Nephron (organoid): Measurements from ENCODE around the gene EPN2.
A peak's percentile ranks its signal among the peaks of the same experiment; 100 is the strongest.

Source experiments
- H3K27ac Mint-ChIP-seq, 3 experiments: 2 replicates each; pipeline ENCODE4 v1.8.0; 2020; ENCODE audit warnings: mixed read lengths in 3 of 3, mild to moderate bottlenecking in 2 of 3, moderate library complexity in 1 of 3
- H3K27me3 Mint-ChIP-seq: 2 replicates; pipeline ENCODE4 v1.8.0; 2021; ENCODE audit warnings: low read depth, mild to moderate bottlenecking, moderate library complexity, mixed read lengths
- H3K36me3 Mint-ChIP-seq: 2 replicates; pipeline ENCODE4 v1.8.0; 2020; ENCODE audit warnings: low read depth, mixed read lengths
- H3K4me1 Mint-ChIP-seq: 2 replicates; pipeline ENCODE4 v1.8.0; 2020; ENCODE audit warnings: mixed read lengths
- H3K4me3 Mint-ChIP-seq, 3 experiments: 2 replicates each; pipeline ENCODE4 v1.8.0; 2020; ENCODE audit warnings: mild to moderate bottlenecking in 3 of 3, mixed read lengths in 3 of 3, moderate library complexity in 2 of 3
- H3K9me3 Mint-ChIP-seq: 2 replicates; pipeline ENCODE4 v1.8.0; 2020; ENCODE audit warnings: mixed read lengths
- CTCF ChIP-seq, 3 experiments: fragments of 200-600 bp; sonication (generic); IDR thresholded peaks; one replicate each; pipeline ENCODE4 v1.5.0; 2021; ENCODE audit warnings: antibody characterized with exemption in 3 of 3; ENCODE audit not compliant: unreplicated experiment in 3 of 3

EPN2 gene

GRCh38 chr17:19335951-19336631, 98.9 kb downstream of the EPN2 start:
- H3K9me3 Mint-ChIP-seq, result no peaks in the 10 kb centered on the region
- peaks cover 33% of the 10 kb centered on the region for H3K4me1 Mint-ChIP-seq
- H3K4me3 Mint-ChIP-seq, result no peak overlapping the region
- no peaks in the 10 kb centered on the region for H3K27me3 Mint-ChIP-seq
- no peak for TF ChIP-seq CTCF (IDR thresholded peaks at IDR 0.05; ENCODE audit: unreplicated experiment in 3 of 3)
- H3K36me3 Mint-ChIP-seq, result peaks cover 16% of the 10 kb centered on the region
- no peak overlapping the region for H3K27ac Mint-ChIP-seq

GRCh38 chr17:19336938-19337711, 100.0 kb downstream of the EPN2 start:
- peaks cover 43% of the 10 kb centered on the region for H3K4me1 Mint-ChIP-seq
- no peaks in the 10 kb centered on the region for H3K27me3 Mint-ChIP-seq
- no peaks in the 10 kb centered on the region for H3K9me3 Mint-ChIP-seq
- TF ChIP-seq CTCF (IDR thresholded peaks at IDR 0.05; ENCODE audit: unreplicated experiment in 3 of 3), result peak in 1 of 3 experiments; percentile 12
- no peak overlapping the region for H3K4me3 Mint-ChIP-seq
- H3K27ac Mint-ChIP-seq, result peak overlapping the region in 2 of 3 experiments; percentile 24 to 65
- H3K36me3 Mint-ChIP-seq, result peaks cover 10% of the 10 kb centered on the region

- Mint-ChIP-seq H3K4me3 (no peak overlapping the region), H3K4me1 (peaks cover 41% of the 10 kb centered on the region), H3K36me3 (peaks cover 7% of the 10 kb centered on the region), H3K9me3 (no peaks in the 10 kb centered on the region), H3K27ac (no peak overlapping the region), H3K27me3 (no peaks in the 10 kb centered on the region)
- TF ChIP-seq CTCF (IDR thresholded peaks at IDR 0.05; ENCODE audit: unreplicated experiment in 3 of 3), result no peak
These were observed 100.5 kb downstream of the EPN2 start for GRCh38 chr17:19337712-19338023.

GRCh38 chr17:19338031-19338990, 101.1 kb downstream of the EPN2 start:
- H3K27me3 Mint-ChIP-seq, result no peaks in the 10 kb centered on the region
- peaks cover 40% of the 10 kb centered on the region for H3K4me1 Mint-ChIP-seq
- TF ChIP-seq CTCF (IDR thresholded peaks at IDR 0.05; ENCODE audit: unreplicated experiment in 3 of 3), result peak; percentile 41 to 57 (median 49)

GRCh38 chr17:19339341-19339815, 102.2 kb downstream of the EPN2 start:
- H3K4me3 Mint-ChIP-seq, result no peak overlapping the region
- TF ChIP-seq CTCF (IDR thresholded peaks at IDR 0.05; ENCODE audit: unreplicated experiment in 3 of 3), result no peak
- H3K4me1 Mint-ChIP-seq, result peaks cover 40% of the 10 kb centered on the region
- peaks cover 6% of the 10 kb centered on the region for H3K36me3 Mint-ChIP-seq
- H3K27ac Mint-ChIP-seq, result peak overlapping the region; percentile 18 to 63 (median 60)
- H3K27me3 Mint-ChIP-seq, result no peaks in the 10 kb centered on the region
- no peaks in the 10 kb centered on the region for H3K9me3 Mint-ChIP-seq

More at GRCh38 chr17:19338031-19338990, 101.1 kb downstream of the EPN2 start:
- peak overlapping the region in 2 of 3 experiments; percentile 30 to 60 for H3K27ac Mint-ChIP-seq
- no peaks in the 10 kb centered on the region for H3K9me3 Mint-ChIP-seq
- H3K36me3 Mint-ChIP-seq, result peaks cover 6% of the 10 kb centered on the region
- H3K4me3 Mint-ChIP-seq, result no peak overlapping the region
